Measurements from ENCODE around the gene UPK3BL1. TPM values are rescaled to one million over a fixed set of nuclear protein-coding genes. Genes with fewer than 3 reads are reported as not detected.

Gene UPK3BL1
- total RNA-seq, result 181 TPM

GRCh38 chr7:102642691-102643090 lies at the start of gene UPK3BL1:
Gene UPK3BL1, minus strand, starts transcription at chr7:102642791. Its CDS starts 50 bp downstream, at chr7:102642741.

GRCh38 chr7:102671166-102671955 lies 28.8 kb upstream of the UPK3BL1 start, which contains the start of gene POLR2J2:
Gene POLR2J2, minus strand, starts transcription at chr7:102671663. Its CDS starts 62 bp downstream, at chr7:102671601.

GRCh38 chr7:102649924-102650323 lies 7.3 kb upstream of the UPK3BL1 start, which contains the start of gene SPDYE2B:
Gene SPDYE2B, plus strand, starts transcription at chr7:102650319. Its CDS starts 2,030 bp downstream, at chr7:102652349.

GRCh38 chr7:102616507-102617125 lies 26.0 kb downstream of the UPK3BL1 start, which contains the start of gene RASA4:
Gene RASA4, minus strand, starts transcription at chr7:102616756. Its CDS starts 67 bp downstream, at chr7:102616689.

Other genes starting within 250 kb of the UPK3BL1 start
- gene PRKRIP1, start 246.4 kb downstream of the UPK3BL1 start, total RNA-seq, result 51.7 TPM
- gene ORAI2, start 209.2 kb downstream of the UPK3BL1 start, total RNA-seq, result 41.8 TPM
- gene ALKBH4, start 177.9 kb downstream of the UPK3BL1 start, total RNA-seq, result 29.9 TPM
- 26.1 TPM for gene LRWD1, start 177.8 kb downstream of the UPK3BL1 start, total RNA-seq
- 5.1 TPM for gene POLR2J, start 163.9 kb downstream of the UPK3BL1 start, total RNA-seq
- gene RASA4B, start 125.0 kb downstream of the UPK3BL1 start, total RNA-seq, result 42.7 TPM
- 64.4 TPM for gene UPK3BL2, start 99.1 kb downstream of the UPK3BL1 start, total RNA-seq
- gene SPDYE2, start 91.6 kb downstream of the UPK3BL1 start, total RNA-seq, result 0.27 TPM
- gene POLR2J3, start 70.2 kb downstream of the UPK3BL1 start, total RNA-seq, result 36.0 TPM
- 208 TPM for gene RASA4, start 26.0 kb downstream of the UPK3BL1 start, total RNA-seq
- not detected for gene SPDYE2B, start 7.5 kb upstream of the UPK3BL1 start, total RNA-seq
- 7.2 TPM for gene POLR2J2, start 28.9 kb upstream of the UPK3BL1 start, total RNA-seq
- gene FAM185A, start 106.2 kb upstream of the UPK3BL1 start, total RNA-seq, result 25.0 TPM

Data from camera-type eye (tissue), 1 donor.